Fibroblast of skin of right biceps (primary cell): ENCODE measurements around the gene CDK16.

ENCODE experiments used
- DNase-seq: peaks from one replicate; pipeline ENCODE4 v3.0.0-alpha.2; 2013

Gene CDK16

DNA sequence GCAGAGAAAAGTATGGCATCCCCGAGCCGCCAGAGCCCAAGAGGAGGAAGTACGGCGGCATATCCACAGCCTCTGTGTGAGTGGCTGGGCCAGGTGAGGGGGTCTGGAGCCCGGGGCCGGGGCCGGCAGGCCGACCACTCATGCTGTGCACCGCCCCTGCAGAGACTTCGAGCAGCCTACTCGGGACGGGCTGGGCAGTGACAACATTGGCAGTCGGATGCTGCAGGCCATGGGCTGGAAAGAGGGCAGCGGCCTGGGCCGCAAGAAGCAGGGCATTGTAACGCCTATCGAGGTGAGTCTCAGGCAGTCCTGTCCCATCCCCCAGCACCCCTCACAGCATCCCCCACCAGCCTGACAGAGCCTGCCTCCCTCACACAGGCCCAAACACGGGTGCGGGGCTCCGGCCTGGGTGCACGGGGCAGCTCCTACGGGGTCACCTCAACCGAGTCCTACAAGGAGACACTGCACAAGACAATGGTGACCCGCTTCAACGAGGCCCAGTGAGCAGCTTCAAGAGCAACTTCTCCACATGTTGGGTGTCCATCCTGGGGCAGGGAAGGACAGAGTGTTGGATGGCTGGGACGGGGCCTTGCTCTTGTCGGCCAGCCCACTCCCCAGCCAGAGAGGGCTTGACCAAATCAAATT lies 32.3 kb upstream of the CDK16 start:
- DNase-seq: no peak

GRCh38 chrX:47187106-47187677 lies 31.3 kb upstream of the CDK16 start:
- DNase-seq: no peak

DNA sequence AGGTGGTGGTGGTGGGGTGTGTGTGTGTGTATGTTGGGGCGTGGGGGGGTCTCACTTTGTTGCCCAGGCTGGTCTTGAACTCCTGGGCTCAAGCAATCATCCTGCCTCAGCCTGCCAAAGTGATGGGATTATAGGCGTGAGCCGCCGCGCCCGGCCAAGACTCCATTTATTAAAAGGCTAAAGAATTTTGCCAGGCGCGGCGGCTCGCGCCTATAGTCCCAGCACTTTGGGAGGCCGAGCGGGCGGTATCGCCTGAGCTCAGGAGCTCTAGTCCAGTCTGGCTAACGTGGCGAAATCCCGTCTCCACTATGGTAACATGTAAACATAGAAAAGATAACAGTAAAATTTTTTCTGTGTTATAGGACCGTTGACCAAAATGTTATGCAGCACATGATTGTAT lies 28.6 kb upstream of the CDK16 start:
- DNase-seq: no peak

- peak; percentile 94 for DNase-seq
These were observed 27.8 kb upstream of the CDK16 start for GRCh38 chrX:47190445-47191269.

- DNase-seq: no peak
These were observed 27.1 kb upstream of the CDK16 start for GRCh38 chrX:47191331-47191730.

GRCh38 chrX:47191806-47192401 lies 26.6 kb upstream of the CDK16 start:
- no peak for DNase-seq

- peak; percentile 93 for DNase-seq
These were observed 24.8 kb upstream of the CDK16 start, which contains the start of gene UBA1 for GRCh38 chrX:47193475-47194193. UBA1 (plus strand) TSS chrX:47193829; CDS start chrX:47198803, 4,974 bp downstream.

- no peak for DNase-seq
These were observed 24.2 kb upstream of the CDK16 start for GRCh38 chrX:47194194-47194787.

DNA sequence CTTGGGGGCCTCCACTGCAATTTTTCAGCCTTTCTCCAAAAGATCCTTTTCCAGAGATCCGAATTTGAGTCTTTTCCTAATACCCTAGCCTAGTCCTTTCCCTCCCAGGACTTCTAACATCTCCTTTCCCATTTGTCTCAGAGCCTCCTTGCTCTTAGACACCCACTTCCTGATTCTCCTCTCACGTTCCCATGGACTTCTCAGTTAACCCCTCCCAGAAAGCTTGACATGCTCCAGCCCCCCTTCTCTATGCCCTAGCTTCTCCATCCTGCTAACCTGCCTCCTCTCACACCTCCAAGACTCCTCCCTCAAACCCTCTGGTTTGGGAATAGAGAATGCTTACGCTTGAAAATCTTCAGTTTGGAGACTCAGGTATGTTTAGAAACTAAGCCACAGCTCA lies 22.4 kb upstream of the CDK16 start:
- DNase-seq: no peak

DNA sequence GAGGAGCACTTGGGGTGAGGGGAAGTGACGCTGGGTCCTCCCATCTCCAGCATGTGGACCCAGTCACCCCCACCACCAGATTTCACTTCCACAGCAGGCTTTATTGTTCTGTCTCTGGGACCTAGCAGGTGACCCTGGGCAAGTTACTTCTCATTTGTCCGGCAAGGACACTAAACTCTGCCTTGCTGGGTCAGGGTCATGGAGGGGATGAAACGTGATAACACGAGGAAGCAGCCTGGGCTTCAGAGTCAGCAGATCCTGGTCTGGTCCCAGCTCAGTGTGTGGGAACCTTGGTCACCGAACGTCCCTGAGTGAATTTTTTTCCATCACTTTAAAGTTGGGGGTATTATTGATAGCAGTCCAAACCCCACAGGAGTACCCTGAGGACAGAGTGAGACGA lies 21.0 kb upstream of the CDK16 start:
- DNase-seq: no peak

- peak; percentile 22 for DNase-seq
These were observed 20.3 kb upstream of the CDK16 start for GRCh38 chrX:47198026-47198686.

- no peak for DNase-seq
These were observed 19.8 kb upstream of the CDK16 start for GRCh38 chrX:47198687-47199080.

DNA sequence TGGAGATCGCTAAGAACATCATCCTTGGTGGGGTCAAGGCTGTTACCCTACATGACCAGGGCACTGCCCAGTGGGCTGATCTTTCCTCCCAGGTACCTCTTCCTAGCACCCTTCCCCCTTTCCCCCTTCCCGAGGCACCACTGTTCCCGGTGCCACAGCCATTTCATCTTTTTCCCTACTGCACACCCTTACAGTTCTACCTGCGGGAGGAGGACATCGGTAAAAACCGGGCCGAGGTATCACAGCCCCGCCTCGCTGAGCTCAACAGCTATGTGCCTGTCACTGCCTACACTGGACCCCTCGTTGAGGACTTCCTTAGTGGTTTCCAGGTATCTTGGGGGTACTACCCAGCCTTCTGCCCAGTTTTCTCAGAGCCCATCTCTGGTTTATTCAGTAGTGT lies 19.2 kb upstream of the CDK16 start:
- DNase-seq: no peak

GRCh38 chrX:47200385-47201150 lies 17.9 kb upstream of the CDK16 start:
- peak; percentile 61 for DNase-seq

DNA sequence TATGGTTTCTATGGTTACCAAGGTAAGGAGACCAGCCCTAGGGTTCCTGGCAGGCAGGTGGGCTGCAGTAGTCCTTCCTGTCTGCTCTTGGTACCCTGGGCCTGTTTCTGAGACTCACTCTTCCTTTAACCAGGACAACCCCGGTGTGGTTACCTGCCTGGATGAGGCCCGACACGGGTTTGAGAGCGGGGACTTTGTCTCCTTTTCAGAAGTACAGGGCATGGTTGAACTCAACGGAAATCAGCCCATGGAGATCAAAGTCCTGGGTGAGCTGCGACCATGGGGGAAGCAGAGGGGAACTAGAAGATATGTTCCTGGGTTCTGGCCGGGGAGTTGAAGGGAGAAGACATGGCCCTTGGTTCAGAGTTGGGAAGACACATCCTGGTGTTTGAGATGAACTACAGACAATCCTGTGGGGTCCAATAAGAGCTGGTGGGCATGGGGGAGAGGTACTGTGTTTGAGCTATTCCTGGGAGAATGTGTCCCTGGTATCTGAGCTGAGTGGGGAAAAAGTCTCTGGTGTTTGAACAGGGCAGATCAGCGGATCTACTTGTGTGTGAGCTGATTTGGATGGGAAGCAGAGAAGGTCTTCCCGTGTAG lies 17.0 kb upstream of the CDK16 start:
- DNase-seq: no peak

DNA sequence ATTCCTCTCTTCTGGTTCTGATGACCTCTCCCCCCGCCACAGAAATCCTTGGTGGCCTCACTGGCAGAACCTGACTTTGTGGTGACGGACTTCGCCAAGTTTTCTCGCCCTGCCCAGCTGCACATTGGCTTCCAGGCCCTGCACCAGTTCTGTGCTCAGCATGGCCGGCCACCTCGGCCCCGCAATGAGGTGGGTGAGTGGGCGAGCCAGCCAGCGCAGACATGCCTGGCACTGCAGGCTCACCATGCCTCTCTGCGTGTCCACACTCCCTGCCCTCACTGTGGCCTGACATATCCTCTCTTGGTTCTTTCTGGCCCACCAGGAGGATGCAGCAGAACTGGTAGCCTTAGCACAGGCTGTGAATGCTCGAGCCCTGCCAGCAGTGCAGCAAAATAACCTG lies 16.2 kb upstream of the CDK16 start:
- no peak for DNase-seq

GRCh38 chrX:47202877-47203276 lies 15.6 kb upstream of the CDK16 start:
- no peak for DNase-seq

DNA sequence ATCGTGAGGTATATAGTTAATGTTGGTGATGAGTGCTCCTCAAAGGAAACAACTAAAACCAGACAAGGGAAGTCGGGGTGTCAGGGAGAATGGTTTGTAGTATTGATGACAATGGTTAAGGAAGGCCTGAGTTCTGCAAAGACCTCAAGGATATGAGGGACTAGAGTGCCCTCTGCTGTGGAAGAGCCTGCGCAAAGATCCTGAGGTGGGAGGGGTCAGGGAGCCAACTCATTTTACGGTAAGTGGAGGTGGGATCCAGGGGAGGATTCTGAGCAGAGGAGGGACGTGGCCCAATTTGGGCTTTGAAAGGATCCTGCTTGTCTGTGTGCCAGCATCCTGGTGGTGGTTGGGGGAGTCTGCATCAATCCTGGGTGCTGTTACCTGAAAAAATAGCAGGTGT lies 13.5 kb upstream of the CDK16 start:
- no peak for DNase-seq

DNA sequence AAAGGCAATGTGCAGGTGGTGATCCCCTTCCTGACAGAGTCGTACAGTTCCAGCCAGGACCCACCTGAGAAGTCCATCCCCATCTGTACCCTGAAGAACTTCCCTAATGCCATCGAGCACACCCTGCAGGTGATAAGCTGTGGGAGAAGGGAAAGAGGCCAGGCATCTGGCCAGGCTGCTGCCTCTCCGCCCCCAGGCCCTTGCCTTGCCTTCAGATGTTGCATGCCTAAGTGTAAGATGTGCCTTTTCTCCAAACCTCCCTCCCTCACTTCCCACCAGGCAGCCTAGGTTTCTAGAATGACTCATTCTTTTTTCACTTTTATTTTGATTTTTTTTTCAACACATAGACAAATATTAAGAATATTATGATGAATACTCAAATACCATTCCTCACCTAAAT lies 12.2 kb upstream of the CDK16 start:
- DNase-seq: no peak

- DNase-seq: no peak
These were observed 10.4 kb upstream of the CDK16 start for GRCh38 chrX:47208108-47208507.
